ENCODE data around the gene ERC1. TPM values are rescaled to one million over a fixed set of nuclear protein-coding genes. Genes with fewer than 3 reads are reported as not detected.

The ERC1 gene
- total RNA-seq, 2 experiments from 2014 or later: 40.1 to 49.6 TPM

- ATAC-seq (ENCODE audit: poor library complexity): peak; percentile 41
- no peaks in the 10 kb centered on the region for H3K9me3 Mint-ChIP-seq
- no peak for TF ChIP-seq CTCF (IDR thresholded peaks at IDR 0.05)
Measured at GRCh38 chr12:1126091-1126490, 135.1 kb downstream of the ERC1 start.

GRCh38 chr12:1127021-1127420 is 136.0 kb downstream of the ERC1 start:
- no peak for TF ChIP-seq CTCF (IDR thresholded peaks at IDR 0.05)
- Mint-ChIP-seq H3K27me3 (no peaks in the 10 kb centered on the region), H3K4me3 (no peak overlapping the region), H3K27ac (no peak overlapping the region), H3K9me3 (no peaks in the 10 kb centered on the region), H3K4me1 (ENCODE audit: low read depth) (peaks cover 53% of the 10 kb centered on the region), H3K36me3 (ENCODE audit: low read depth) (peaks cover 4% of the 10 kb centered on the region)
- ChIA-PET CTCF (interaction anchor here (1.4 kb wide), 1 partner anchor 9 kb away, joined by 10 read pairs; no protein-coding TSS in a partner anchor), POLR2A (interaction anchor here (0.9 kb wide), 1 partner anchor 456 kb away, joined by 4 read pairs; no protein-coding TSS in a partner anchor)
- ATAC-seq (ENCODE audit: poor library complexity) (no peak), DNase-seq (no peak)
- Histone ChIP-seq H3K4me1 (ENCODE audit: insufficient read depth, low read length) (peaks cover 15% of the 10 kb centered on the region), H3K4me3 (ENCODE audit: low read length) (no peak overlapping the region), H3K9me3 (ENCODE audit: control insufficient read depth in 1 of 2, insufficient read depth in 1 of 2, low read length in 2 of 2) (no peaks in the 10 kb centered on the region), H3K27me3 (ENCODE audit: control insufficient read depth in 1 of 2, insufficient read depth in 2 of 2, low read length in 2 of 2) (no peaks in the 10 kb centered on the region), H3K36me3 (ENCODE audit: insufficient read depth, low read length) (no peaks in the 10 kb centered on the region), H3K27ac (ENCODE audit: low read depth in 1 of 2, low read length in 2 of 2) (no peak overlapping the region)
- intact Hi-C loops (cut with DNase I, micrococcal nuclease): no loop called here

More at GRCh38 chr12:1126091-1126490, 135.1 kb downstream of the ERC1 start:
- no peaks in the 10 kb centered on the region for H3K27me3 ChIP-seq (ENCODE audit: control insufficient read depth in 1 of 2, insufficient read depth in 2 of 2, low read length in 2 of 2)
- no peak overlapping the region for H3K27ac ChIP-seq (ENCODE audit: low read depth in 1 of 2, low read length in 2 of 2)
- intact Hi-C loops (cut with DNase I, micrococcal nuclease): no loop called here
- no peaks in the 10 kb centered on the region for H3K27me3 Mint-ChIP-seq
- peaks cover 11% of the 10 kb centered on the region for H3K4me1 ChIP-seq (ENCODE audit: insufficient read depth, low read length)
- H3K36me3 ChIP-seq (ENCODE audit: insufficient read depth, low read length): no peaks in the 10 kb centered on the region
- no peaks in the 10 kb centered on the region for H3K9me3 ChIP-seq (ENCODE audit: control insufficient read depth in 1 of 2, insufficient read depth in 1 of 2, low read length in 2 of 2)
- no peak overlapping the region for H3K27ac Mint-ChIP-seq
- no peak overlapping the region for H3K4me3 Mint-ChIP-seq
- ChIA-PET CTCF (interaction anchor here (1.4 kb wide), 1 partner anchor 8 kb away, joined by 10 read pairs; no protein-coding TSS in a partner anchor), POLR2A (interaction anchor here (0.9 kb wide), 1 partner anchor 457 kb away, joined by 4 read pairs; no protein-coding TSS in a partner anchor)
- H3K4me3 ChIP-seq (ENCODE audit: low read length): no peak overlapping the region
- H3K4me1 Mint-ChIP-seq (ENCODE audit: low read depth): peaks cover 49% of the 10 kb centered on the region
- peak in 2 of 14 experiments; percentile 24 to 52 for DNase-seq
- peaks cover 2% of the 10 kb centered on the region for H3K36me3 Mint-ChIP-seq (ENCODE audit: low read depth)

DNA sequence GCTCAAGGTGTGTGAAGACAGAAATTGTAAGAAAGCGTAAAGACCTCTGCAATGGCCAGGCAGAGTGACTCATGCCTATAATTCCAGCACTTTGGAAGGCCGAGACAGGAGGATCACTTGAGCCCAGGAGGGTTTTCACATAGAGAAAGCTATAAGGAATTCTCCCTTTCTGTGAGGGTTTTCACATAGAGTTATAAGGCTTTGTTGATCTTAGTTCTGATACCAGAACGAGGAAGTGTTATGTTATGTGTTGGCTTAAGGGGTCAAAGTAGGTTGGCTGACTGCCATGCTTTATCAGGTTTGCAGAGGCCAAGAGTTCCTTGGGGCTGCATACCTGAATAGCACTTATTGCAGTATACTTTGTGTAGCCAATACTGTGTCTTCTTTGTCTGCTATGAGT is 139.1 kb downstream of the ERC1 start:
- Histone ChIP-seq H3K27ac (ENCODE audit: low read depth in 1 of 2, low read length in 2 of 2) (no peak overlapping the region), H3K36me3 (ENCODE audit: insufficient read depth, low read length) (no peaks in the 10 kb centered on the region), H3K4me1 (ENCODE audit: insufficient read depth, low read length) (peaks cover 11% of the 10 kb centered on the region), H3K27me3 (ENCODE audit: control insufficient read depth in 1 of 2, insufficient read depth in 2 of 2, low read length in 2 of 2) (no peaks in the 10 kb centered on the region), H3K9me3 (ENCODE audit: control insufficient read depth in 1 of 2, insufficient read depth in 1 of 2, low read length in 2 of 2) (no peaks in the 10 kb centered on the region), H3K4me3 (ENCODE audit: low read length) (no peak overlapping the region)
- Mint-ChIP-seq H3K4me3 (no peak overlapping the region), H3K27me3 (no peaks in the 10 kb centered on the region), H3K27ac (no peak overlapping the region), H3K36me3 (ENCODE audit: low read depth) (peaks cover 10% of the 10 kb centered on the region), H3K9me3 (no peaks in the 10 kb centered on the region), H3K4me1 (ENCODE audit: low read depth) (peaks cover 54% of the 10 kb centered on the region)
- DNase-seq (no peak), ATAC-seq (ENCODE audit: poor library complexity) (no peak)
- ChIA-PET CTCF (interaction anchor here (2.7 kb wide), 1 partner anchor 12 kb away, joined by 9 read pairs; no protein-coding TSS in a partner anchor), POLR2A (interaction anchor here (0.6 kb wide), 1 partner anchor 453 kb away, joined by 4 read pairs; no protein-coding TSS in a partner anchor)
- no peak for TF ChIP-seq CTCF (IDR thresholded peaks at IDR 0.05)
- intact Hi-C loops (cut with DNase I, micrococcal nuclease): no loop called here
